ENCODE measurements around the gene MS4A6A.
"Not testable (repeated sequence)": the region's sequence is repeated elsewhere in the genome, so short reads cannot be mapped to it uniquely, and the experiment has no call there.

MS4A6A gene, protein sequence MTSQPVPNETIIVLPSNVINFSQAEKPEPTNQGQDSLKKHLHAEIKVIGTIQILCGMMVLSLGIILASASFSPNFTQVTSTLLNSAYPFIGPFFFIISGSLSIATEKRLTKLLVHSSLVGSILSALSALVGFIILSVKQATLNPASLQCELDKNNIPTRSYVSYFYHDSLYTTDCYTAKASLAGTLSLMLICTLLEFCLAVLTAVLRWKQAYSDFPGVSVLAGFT

DNA sequence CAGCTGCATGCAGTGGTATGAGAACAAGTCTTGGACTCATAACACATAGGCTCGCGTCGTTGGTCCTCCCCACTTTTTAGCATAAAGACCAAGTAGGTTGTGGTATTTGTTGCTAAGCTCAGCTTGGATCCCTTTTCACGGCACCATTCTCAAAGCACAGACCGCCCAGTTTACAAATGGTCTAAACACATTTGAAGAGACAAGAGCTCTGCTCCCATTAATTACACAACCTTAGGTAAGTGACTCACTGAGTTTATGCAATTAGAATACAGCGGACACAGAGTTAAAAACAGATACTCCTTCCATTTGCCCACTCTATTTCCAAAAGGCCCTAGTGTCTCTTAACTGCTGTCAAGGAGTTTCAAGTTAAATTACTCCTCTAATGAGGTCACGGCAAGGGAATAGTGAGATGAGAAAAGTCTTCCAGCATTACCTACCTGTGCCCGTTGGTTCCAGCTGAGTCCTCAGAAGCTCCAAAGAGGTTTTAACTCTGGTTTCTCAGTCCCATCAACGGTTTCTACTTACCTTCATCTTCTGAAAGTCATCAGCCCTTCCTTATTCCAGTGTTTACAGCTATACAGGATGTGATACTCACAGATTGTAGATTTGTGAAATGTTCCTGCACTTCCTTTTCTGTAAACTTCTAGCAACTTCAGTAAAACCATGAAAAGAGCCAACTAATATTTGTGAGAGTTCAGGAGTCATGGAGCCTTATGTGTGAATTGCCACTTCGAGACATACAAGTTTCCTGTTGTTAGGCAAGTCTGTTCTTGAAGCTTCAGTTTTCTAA lies at the start of gene MS4A6A:
Gene MS4A6A (minus strand): TSS at position 543 of the 790 bp plus-strand sequence. CDS start 1,356 bp downstream, outside the sequence.
- peak; percentile 49 for DNase-seq (ENCODE audit: low spot score)

DNA sequence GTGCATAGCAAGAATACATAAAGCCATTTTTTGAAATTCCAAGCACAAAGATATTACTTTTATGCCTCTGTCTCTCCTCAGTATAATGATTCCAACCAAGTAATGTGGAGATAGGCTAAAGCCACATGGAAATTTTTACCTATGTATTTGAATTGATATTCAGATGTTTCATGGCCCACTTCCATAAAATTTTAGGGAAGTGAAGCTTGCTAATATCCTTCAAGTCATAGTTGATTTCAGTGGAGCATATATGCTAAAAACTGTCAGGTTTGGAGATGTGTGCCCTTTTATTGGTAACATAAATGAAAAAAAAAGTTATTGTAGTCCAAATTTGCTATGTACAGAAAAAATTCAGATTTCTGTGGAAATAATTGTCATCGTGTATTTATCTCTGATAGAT lies 47.8 kb upstream of the MS4A6A start:
- DNase-seq (ENCODE audit: low spot score), result no peak

DNA sequence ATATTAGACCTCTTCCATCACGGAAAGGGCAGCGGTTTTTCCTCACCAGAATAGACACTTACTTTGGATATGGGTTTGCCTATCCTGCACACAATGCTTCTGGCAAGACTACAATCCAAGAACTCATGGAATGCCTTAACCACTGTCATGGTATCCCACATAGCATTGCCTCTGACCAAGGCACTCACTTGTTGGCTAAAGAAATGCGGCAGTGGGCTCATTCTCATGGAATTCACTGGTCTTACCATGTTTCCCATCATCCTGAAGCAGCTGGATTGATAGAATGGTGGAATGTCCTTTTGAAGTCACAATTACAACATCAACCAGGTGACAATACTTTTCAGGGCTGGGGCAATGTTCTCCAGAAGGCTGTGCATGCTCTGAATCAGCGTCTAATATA lies 39.3 kb upstream of the MS4A6A start:
- no peak for DNase-seq (ENCODE audit: low spot score)

DNA sequence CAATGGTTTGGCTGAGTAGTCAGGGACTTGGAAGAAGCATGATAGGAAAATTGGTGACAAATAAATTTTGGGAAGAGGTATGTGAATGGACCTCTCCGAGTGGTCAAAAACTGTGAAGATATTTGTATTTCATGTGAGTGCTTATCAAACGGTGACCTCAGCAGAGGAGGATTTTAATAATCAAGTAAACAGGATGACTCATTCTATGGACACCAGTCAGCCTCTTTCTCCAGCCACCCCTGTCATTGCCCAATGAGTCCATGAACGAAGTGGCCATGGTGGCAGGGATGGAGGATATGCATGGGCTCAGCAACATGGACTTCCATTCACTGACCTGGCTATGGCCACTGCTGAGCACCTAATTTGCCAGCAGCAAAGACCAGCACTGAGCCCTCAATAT lies 38.8 kb upstream of the MS4A6A start:
- no peak for DNase-seq (ENCODE audit: low spot score)

DNA sequence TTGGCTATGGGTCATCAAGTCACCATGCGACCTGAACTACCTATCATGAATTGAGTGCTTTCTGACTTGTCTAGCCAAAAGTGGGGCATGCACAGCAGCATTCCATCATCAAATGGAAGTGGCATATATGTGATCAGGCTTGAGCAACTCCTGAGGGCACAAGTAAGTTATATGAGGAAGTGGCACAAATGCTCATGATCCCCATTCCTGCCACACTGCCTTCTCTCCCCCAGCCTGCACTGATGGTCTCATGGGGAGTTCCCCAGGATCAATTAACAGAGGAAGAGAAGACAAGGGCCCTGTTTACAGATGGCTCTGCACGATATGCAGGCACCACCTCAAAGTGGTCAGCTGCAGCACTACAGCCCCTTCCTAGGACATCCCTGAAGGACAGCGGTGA lies 38.3 kb upstream of the MS4A6A start:
- DNase-seq (ENCODE audit: low spot score), result no peak

DNA sequence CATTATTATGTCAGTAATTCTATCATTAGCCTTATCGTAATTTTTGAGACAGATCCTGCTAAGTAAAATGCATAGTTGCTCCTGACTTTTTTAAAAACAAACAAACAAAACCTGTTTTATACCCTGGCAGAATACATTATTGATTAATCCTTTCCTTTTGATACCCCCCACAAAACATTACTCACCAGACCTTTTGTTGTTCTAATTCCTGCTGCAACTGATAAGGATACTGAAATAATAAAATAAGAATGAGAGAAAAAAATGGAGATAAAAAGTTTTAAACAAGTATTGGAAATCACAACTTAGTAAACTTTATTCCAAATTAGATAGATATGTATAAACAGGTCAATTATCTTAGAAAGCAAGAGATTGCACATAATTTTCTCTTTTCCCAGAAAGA lies 31.5 kb upstream of the MS4A6A start:
- no peak for DNase-seq (ENCODE audit: low spot score)

DNA sequence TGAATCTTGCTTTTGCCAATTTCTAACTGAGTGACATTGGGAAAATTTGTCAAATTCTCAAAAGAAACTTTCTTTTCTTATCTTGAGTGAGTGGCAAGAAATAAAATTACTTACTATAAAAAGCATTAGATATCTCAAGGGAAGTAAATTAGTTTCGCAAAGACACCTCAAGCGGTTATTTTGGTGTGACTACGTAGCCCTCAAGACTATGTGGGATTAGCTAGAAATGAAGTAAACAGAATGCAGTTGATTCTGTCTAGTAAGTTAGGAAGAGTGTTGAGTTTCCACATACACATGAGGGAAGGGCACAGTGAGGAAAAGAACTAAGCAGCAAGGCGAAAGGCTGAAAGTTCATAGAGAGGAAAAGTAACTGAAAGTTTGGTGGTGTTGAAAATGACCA lies 28.3 kb upstream of the MS4A6A start:
- no peak for DNase-seq (ENCODE audit: low spot score)

DNA sequence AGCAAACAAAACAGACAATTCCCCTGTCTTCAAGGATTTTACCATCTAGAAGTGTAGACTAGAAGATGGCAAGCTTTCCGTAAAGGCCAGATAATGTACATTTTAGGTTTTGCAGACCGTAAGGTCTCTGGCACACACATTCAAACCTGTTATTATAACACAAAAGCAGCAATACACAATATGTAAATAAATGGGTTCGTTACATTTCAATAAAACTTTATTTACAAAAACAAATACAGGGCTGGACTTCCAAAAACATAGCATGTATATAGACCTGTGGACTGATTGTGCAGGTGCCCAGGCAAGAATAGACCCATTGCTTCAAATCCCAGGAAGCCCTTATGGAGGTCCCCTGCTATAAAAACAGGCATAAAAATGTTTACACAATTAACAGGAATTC lies 27.1 kb upstream of the MS4A6A start:
- no peak for DNase-seq (ENCODE audit: low spot score)

DNA sequence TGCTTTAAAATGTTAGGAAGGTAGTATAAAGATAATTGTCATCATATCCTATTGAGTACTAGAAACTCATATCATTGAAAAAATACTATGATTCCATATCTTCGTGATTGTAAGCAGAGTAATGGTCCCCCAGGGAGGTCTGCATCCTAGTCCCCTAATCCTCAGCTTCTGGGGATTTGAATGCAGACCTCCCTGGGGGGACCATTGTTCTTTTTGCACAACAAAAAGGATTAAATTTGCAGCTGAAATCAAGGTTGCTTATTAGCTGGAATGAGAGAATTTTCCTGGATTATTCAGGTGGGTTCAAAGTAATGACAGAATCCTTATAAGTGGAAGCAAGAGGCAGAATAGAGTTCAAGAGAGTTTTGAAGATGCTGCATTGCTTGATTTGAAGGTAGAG lies 26.1 kb upstream of the MS4A6A start:
- no peak for DNase-seq (ENCODE audit: low spot score)

DNA sequence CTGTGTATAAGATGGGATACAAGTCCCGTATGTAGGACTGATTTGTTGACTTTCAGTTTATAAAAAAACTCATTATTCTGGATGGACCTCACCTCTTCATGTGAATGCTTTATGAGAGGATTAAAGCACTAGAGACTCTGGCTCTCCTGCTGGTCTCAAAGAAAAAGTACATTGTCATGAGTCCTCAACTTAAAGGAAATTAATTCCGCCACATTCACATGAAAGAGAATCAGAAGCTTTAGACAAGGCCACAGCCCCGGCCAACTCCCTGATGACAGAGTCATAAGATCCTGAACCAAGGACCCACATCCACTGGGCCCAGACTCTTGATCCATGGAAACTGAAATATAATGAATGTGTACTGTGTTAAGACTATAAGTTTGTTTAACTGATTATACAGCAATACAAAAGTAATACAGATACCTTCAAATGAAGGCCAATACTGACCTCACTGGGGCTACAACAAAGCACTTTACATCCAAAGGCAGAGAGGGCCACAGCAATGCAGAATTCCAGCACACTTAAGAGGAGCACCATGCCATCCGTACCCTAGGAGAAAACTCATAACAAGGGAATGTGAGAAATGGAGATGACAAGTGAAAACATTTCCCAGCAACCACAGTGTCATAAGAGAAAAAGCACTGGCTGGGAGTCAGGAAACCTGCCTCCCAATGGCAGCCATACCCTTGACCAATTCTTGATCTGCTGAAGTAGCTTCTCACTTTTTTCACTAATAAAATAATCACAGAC lies 25.4 kb upstream of the MS4A6A start:
- no peak for DNase-seq (ENCODE audit: low spot score)

DNA sequence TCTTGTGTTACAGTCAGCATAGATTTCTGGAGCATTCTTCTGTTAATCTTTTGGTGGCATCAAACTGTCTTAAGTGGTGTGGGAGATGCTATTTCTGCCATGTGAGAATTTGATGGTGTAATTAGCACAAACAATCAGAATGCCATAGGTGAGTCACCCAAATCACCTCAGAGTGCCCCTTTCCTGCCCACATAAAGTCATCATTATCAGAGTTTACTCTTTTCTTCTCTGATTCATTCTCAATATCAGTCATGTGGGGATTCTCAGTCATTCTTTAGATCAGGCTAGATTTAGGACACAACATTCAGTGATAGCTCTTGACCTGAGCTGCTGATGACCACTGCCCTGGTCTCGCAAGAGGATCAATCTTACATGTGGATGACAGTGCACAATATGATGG lies 23.7 kb upstream of the MS4A6A start:
- no peak for DNase-seq (ENCODE audit: low spot score)

DNA sequence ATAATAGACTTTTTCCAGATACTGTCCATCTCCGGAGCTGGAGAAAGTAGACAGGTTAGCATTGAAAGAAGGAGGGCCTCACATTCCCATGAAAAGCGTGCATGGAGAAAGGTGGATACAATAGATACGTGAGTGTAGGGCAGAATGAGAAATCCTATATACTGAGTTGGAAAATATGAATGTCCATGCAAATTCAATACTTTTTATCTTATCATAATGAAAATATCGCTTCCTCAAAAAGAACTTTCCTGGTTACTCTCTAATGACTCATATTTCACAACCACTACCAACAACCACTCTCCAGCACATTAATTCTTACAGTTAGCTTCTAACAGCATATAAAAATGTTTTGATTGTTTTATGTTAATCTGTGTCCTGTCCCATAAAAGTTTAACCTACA lies 22.0 kb upstream of the MS4A6A start:
- DNase-seq (ENCODE audit: low spot score), result no peak

DNA sequence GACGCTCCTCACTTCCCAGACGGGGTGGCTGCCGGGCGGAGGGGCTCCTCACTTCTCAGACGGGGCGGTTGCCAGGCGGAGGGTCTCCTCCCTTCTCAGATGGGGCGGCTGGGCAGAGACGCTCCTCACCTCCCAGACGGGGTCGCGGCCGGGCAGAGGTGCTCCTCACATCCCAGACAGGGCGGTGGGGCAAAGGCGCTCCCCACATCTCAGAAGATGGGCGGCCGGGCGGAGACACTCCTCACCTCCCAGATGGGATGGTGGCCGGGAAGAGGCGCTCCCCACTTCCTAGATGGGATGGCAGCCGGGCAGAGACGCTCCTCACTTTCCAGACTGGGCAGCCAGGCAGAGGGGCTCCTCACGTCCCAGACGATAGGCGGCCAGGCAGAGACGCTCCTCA lies 18.5 kb upstream of the MS4A6A start:
- DNase-seq (ENCODE audit: low spot score), result not testable (repeated sequence)

DNA sequence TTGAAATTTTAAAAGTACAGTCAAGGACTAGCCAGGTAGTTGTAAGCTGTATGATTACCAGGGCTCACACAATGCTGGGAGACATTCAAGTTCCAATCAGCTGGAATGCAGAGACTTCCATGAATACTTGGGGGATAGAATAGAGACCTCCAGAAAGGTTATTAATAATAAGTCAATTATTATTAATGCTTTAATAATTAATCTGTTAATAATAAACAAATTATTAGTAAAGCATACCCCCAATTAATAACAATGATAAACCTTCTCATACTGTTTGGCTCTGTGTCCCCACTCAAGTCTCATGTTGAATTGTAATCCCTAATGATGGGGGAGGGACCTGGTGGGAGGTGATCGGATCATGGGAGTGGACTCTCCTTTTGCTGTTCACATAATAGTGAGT lies 14.6 kb upstream of the MS4A6A start:
- DNase-seq (ENCODE audit: low spot score), result no peak

DNA sequence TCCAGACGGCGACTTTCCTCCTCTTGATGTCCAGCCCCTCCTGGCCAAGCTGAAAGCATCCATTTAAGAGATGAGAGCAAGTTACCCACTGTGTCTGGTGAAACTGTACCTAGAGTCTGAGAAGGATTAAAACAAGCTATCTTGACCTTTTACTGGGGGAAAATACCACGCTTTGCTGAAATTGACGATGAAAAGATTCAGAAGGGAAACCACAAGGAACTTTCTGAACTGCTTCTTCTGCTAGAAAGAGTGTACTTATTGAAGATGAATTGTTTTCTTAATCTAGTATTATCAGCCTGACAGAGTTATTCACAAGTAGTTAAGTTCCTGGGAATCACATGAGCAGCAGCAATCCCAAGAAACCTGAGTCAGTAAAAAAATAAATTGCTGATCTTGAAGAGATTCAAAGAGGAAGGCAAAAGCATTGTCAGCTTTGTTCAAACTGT lies 13.1 kb upstream of the MS4A6A start:
- peak; percentile 34 for DNase-seq (ENCODE audit: low spot score)

DNA sequence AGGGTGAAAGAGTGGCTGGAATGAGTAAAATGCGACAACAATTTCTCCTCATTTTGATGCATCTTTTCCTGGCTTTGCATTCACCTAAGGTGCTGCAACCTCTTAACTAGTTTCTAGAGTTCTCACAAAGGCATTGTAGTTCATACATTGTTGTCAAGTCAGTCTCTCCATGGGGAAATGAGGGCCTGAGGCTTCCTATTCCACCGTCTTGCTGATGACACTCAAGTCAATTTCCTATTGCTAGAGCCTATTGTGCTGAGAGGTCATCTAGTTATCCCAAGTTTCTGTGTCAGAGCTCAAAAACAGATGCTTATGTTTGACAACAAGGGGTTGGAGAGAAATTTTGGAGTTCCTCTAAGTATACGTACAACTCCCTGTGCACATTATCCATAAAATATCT lies 11.6 kb upstream of the MS4A6A start:
- no peak for DNase-seq (ENCODE audit: low spot score)

DNA sequence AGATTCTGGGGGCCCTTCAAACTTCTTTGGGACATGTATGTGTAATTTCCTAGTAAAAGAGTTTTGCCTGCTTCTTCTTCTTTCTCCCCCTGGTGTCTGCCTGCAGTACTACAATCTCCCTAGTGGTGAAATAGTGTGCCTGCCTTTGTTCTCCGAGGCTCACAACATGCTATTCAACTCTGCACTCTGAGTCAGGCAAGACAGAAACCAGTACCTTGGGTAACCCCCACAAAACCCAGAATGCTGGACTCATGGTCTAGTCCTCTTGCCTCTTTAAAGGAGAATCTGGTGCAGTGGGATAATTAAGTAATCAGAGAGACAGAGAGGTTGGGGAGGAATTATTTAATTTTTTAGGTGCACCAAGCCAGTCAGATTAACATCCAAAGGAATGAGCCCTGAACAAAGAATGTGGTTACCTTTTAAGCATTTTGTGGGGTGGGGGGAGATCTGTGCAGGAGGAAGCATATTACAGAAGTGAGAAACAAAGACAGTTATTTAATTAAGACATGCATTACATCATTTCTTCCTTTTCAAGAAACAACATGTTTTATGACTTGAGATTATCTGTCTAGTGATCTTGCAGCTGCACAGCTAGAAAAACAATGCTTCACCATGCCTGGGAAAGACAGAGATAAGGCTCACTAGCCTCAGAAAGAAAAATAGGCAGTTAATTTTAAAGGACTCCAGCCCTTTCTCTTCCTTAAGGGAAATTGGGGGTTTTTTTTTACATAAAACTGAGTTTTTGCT lies 11.0 kb upstream of the MS4A6A start:
- peak; percentile 64 for DNase-seq (ENCODE audit: low spot score)

DNA sequence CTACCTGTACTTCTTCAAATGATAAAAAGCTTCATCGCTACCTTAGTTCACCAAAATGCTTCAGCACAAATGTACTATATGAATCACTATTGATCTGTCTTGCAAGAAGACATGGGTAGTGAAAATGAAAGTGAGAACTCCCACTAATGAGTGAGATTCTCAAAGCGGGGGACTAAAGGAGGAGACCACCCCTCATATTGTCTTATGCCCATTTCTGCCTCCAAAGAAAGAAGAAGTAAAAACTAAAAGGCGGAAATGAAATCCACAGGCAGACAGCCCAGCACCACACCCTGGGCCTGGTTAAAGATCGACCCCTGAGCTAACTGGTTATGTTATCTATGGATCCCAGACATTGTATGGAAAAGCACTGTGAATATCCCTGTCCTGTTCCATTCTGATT lies 9.7 kb upstream of the MS4A6A start:
- DNase-seq (ENCODE audit: low spot score), result not testable (repeated sequence)

DNA sequence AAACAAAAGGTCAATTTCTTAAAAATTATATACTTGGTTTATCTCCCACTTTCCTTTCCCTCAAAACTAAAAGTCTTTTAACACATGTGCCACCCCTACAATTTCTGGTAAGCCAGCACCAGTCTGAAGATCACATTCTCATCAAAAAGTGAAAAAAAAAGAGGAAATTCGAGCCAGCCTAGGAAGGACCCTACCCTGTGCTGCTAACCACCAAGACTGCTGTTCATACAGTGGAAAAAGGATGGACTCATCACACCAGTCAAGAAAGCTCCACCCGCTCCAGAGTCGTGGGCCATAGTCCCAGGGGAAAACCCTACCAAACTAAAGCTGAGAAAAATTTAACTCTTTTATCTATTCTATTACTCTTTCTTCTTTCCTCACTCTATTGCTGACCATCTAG lies 5.6 kb upstream of the MS4A6A start:
- peak; percentile 55 for DNase-seq (ENCODE audit: low spot score)

DNA sequence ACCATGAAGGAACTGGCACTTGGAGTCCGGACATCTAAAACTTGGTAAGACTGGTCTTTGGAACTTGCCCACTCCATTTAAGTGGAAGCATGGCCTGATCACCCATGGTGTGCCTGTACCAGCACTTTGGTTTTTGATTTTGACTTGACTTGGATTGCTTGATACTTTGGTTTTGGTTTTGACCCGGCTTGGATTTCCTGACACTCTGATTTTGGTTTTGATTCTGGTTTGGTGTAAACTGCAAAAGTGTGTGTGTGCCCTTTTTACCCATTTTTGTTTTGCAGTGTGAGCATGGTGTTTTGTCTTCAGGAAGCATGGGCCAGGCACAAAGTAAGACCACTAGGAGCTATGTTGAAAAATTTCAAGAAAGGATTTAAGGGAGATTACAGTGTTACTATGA lies 3.2 kb upstream of the MS4A6A start:
- DNase-seq (ENCODE audit: low spot score), result not testable (repeated sequence)

DNA sequence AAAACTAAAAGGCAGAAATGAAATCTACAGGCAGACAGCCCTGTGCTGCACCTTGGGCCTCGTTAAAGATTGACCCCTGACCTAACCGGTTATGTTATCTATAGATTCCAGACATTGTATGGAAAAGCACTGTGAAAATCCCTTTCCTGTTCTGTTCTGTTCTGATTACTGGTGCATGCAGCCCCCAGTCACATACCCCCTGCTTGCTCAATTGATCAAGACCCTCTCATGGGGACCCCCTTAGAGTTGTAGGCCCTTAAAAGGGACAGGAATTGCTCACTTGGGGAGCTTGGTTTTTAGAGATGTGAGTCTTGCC lies 2.6 kb upstream of the MS4A6A start:
- DNase-seq (ENCODE audit: low spot score), result not testable (repeated sequence)

DNA sequence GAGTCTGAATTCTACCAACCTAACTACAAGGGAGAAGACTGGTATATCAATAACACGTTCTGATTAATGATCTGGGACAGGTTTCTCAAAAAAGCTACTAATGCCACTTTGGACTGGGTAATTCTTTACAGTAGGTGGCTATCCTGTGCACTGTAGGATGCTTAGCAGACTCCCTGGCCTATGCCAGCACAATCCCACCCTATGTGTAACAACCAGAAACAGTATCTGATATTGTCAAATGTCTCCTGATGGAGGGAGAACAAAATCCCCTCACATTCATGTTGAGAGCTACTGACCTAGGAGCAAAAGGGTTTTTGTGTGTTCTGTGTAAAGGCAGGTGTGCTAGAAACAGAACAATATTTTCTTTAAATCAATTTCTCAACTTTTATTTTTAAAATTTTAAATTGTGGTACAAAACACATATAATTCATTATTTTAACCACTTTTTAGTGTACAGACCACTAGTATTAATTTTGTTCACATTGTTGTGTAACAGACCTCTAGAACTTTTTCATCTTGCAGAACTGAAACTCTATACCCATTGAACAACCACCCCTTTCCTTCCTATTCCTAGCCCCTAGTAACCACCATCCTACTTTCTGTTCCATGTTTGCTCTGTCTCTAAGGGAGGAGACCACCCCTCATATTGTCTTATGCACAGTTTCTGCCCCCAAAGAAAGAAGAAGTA lies 2.1 kb upstream of the MS4A6A start:
- peak; percentile 83 for DNase-seq (ENCODE audit: low spot score)
